NCI-H82 treated with DMSO at 0.1 percent for 48 hours (cell line): ENCODE data around the gene KLHL17.

Source experiments
- DNase-seq: peaks from one replicate; lab custom pipeline; 2025; ENCODE audit not compliant: unreplicated experiment; lab: John Stamatoyannopoulos, UW

Gene KLHL17

DNA sequence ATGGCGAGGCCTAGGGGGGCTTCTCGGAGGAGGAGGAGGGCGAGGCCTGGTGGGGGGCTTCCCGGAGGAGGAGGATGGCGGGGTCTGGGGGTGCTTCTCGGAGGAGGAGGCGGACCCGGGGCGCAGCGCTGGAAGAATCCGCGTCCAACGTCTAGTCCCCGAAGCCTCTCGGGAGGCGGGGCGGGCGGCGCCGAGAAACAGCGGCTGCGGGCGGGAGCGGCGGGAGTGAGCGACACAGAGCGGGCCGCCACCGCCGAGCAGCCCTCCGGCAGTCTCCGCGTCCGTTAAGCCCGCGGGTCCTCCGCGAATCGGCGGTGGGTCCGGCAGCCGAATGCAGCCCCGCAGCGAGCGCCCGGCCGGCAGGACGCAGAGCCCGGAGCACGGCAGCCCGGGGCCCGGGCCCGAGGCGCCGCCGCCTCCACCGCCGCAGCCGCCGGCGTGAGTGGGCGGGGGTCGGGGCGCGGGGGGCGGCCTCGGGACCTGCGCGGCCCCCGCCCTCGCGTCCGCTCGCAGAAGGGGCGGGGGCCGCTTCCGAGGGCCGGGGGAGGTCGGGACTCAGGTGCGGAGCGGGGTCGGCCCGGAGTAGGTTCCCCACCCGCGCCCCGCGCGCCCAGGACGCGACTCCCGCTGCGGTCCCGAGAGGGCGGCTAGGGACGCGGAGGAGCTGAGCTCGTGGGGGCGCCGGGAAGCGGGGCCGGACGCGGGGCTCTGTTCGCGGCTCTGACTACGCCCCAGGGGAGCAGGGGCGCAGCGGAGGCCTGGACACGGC, at the start of gene KLHL17:
Gene KLHL17, plus strand, starts transcription at position 222 of the 769 bp plus-strand sequence. Its CDS starts 110 bp downstream, at position 332.
- DNase-seq: peak; percentile 23

DNA sequence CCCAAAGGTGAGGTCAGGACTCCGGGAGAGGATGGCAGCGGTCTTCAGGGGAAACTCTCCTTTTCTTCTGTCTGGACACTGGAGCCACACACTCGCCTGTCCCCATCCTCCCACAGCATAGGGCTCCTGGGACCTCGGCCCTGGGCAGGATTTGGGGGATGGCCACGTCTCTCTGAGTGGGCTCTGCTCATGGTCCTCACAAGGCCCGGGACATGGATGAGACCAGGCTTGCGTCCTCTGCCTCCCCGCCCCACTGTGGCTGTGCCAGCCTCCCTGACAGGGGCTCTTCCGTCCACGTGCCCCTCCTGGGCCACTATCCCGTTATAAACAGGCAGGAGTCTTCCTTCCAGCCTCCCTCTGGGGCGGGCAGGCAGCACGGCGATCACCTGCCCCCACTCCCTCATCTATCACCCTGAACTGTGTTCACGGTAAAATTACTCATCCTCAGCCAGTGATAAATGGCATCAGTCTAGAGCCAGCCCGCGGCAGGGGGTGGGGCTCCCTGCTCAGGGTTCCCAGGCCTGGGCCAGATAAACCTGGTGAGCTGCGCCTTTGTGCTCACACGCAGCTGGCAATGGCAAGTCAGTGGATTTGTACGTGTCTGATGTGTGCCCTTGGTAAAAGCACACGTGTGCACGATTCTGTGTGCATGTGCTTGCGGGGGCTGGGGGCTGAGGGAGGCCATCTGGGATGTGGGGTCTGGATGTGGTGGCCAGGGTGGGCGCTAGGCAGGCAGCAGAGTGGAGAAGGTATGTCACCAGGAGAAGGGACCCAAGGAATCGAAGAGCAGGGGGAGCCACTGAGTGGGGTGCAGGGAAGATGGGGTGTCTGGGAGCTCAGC, 49.3 kb upstream of the KLHL17 start:
- DNase-seq: no peak

DNA sequence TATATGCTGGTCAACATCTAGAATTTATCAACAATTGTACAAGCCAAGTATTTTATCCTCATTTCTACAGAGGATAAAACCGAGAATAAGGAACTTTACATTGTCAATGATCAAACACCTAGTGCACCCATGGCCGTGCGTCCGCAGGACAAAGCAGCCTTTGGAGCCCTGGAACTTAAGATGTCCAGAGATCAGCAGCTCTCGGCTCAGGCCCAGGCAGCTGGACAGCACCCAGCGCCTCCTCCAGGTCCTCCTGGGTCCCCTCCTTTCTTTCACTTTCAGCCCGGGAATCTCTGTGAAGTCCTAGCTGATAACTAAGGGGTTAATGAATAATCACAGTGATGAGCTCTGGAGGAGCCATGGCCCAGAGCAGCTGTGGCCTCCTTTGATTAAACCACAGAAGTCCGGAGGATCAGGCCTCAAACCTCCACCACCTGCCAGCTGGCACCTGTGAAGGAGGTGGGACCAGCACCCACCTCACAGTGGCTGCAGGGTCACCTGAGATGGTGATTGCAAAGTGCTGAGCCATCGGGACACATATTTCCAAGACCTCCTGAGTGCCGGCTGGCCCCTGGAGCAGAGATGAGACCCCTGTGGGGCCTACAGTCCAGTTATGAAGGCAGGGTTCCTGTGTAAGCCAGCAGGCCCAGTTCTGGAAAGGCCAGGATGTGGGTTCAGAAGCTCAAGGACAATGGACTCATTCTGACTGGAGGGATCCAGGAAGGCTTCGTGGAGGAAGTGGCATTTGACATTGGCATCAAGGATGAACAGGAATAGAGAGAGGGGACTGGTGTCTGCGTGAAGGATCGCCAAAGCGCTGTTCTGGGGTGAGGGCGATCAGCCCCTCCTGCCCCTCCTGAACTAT, 48.3 kb upstream of the KLHL17 start:
- DNase-seq: no peak

- DNase-seq: no peak
Observed at GRCh38 chr1:912740-913301, 47.6 kb upstream of the KLHL17 start.

DNA sequence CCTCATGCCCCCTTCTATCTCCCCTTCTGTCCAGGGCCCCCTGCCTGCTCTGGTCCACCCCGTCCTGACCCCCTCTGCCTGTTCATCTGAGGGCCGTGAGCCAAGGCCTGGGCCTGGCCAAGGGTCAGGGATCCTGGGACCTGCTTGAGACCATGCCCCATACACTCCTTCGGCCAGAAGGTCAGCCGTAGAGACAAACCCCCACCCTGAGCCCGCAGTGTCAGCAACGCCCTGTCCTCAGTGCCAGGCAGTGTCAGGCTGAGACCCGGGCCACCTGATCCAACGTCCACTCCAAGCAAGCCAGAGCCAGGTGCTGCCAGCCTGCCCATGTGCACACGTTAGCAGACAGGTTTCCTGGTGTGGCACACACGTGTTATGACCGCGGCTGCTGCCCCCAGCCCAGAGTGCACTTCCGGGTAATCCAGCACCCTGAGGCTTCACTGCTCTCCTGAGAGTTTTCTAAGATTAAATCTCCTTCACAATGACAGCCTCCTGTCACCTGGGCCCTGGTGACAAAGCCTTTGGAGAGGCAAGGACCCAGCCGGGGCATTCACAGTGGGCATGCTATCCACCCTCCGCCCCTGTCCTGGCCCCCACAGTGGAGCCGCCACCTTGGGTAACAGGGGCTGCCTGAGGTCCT, 46.8 kb upstream of the KLHL17 start:
- no peak for DNase-seq

DNA sequence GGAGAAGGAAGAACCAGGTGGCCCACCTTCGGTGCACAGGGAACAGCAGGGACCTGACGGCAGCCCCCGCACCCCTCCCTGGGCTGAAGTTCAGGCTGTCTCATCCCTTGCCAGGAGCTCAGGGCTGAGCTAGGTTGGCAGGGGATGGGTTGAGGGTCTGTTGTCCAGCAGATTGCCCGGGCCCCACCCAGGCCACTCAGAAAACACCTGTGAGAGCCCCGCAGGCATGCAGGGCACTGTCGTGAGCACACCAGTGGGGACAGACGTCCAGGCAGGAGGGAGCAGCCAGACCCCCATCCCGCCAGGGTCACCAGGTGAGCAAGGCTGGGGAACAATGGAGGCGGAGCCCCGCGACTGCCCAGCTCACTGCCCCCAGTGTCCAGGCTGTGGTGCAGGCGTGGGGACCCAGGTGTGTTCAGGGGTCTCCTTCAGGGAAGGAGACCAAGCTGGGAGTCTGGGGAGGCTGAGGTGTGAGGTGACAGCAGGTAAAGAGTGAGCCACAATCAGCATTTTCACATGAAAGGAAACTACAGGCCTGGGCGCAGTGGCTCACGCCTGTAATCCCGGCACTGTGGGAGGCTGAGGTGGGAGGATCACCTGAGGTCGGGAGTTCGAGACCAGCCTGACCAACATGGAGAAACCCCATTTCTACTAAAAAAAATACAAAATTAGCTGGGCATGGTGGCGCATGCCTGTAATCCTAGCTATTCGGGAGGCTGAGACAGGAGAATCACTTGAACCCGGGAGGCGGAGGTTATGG, 46.1 kb upstream of the KLHL17 start:
- no peak for DNase-seq

- DNase-seq: no peak
Observed at GRCh38 chr1:914891-915280, 45.5 kb upstream of the KLHL17 start.

- DNase-seq: no peak
Observed at GRCh38 chr1:915295-916172, 44.9 kb upstream of the KLHL17 start.

- no peak for DNase-seq
Observed at GRCh38 chr1:916173-917075, 44.0 kb upstream of the KLHL17 start.

GRCh38 chr1:917076-917459, 43.3 kb upstream of the KLHL17 start:
- no peak for DNase-seq

DNA sequence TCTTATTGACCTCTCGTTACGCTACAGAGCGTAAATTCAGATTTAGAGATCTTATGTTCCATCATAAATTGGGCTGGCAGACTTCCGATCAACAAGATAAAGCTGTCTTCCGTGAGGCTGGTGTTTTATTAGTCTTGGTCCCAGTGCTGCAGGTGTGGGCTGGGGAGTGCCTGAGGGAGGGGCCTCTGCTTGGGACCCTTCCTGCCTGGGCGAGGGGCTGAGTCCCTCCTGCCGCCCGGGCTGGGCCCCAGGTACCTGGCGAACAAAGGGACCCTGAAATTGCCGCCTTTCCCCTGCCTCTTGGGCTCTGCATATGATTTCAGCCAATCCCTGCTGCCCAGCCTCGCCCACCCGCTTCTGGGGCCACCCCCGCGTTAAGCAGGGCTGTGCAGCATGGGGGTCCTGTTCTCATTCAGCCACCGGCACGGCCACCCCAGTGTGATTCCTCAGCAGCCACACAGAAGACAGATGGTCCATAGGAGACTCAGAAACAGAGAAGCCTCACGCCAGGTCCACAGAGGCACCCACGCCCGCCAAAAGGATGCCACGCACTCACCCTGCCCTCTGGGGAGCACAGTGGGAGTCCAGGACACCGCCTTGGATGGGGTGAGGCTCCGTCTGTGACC, 42.8 kb upstream of the KLHL17 start:
- no peak for DNase-seq

DNA sequence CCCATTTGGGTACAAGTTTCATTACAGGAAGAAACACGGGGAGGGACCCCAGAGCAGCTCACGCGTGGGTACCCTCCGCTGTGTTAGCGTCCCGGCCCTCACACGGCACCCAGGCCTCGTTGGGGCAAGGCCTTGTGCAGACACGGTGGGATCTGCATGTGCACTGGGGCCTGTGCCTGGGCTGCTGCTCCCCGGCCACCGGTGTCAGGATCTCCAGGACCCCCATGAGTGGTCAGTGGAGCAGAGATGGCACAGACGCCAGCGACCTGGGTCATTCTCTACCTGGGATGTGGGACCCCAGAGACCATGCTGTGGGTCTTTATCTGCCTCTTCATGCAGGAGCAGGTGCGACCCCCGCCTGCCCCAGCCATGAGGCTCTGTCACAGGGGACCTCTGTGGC, 42.0 kb upstream of the KLHL17 start:
- DNase-seq: no peak

DNA sequence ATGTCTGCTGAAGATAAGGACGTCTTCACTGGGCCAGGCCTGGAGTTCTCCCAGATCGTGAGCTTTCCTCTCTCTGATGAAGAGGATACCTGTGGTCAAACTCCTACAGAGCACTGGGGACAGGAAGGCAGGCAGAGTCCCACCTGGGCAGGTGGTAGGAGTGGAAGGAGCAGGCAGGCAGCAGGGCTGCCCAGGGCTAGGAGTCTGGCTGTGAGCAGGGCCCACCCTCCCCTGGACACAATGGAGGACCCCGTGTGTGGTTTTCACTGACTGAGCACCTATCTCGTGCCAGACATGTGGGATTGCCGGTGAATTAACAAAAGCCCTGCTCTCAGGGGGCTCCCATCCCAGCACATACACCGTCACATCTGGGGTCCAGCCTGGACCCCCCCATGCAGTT, 41.5 kb upstream of the KLHL17 start:
- no peak for DNase-seq

DNA sequence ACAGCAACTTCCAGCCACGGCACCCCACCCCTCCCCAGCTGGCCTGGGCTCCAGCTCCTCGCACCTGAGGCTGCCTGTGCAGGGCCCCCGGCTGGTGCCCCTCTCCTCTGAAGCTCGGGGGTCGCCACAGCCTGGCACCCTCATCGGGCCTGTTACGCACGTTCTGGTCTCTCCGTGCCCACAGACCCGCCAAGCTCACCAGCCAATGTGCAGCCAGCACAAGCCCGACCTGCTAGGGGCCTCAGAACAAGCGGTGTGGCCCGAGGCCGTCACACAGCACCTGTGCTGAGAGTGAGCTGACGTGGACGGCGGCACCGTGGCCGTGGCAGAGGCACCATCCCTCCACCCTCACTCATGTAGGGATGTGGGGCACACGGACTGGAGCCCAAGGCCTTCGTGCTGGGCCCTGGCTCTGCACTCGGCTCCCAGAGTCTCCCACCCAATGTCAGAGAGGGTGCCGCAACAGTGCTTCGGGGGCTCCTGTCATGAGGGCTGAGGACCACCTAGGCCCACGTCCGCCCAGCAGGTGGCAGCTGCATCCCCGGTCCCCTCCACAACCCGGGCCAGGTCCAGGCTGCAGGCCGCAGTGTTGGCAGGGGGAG, 41.0 kb upstream of the KLHL17 start:
- no peak for DNase-seq

DNA sequence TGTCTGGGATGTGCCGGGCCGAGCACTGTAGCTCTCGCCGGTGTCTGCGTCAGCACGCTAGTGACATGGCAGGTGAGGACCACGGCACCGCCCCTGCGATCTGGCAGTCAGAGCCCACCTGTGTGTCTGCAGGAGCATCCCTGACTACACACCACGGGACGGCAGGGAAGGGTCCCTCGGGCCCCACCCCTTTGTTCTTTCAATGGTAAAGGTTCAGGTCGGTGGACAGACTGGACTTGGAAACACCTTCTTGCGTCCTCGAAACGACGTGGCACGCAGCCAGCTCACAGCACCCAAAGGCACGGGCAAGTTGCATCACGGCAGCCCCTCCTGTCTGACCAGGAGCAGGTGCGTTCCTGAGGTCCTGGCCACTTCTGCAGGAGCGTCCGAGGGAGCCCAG, 40.4 kb upstream of the KLHL17 start:
- no peak for DNase-seq

DNA sequence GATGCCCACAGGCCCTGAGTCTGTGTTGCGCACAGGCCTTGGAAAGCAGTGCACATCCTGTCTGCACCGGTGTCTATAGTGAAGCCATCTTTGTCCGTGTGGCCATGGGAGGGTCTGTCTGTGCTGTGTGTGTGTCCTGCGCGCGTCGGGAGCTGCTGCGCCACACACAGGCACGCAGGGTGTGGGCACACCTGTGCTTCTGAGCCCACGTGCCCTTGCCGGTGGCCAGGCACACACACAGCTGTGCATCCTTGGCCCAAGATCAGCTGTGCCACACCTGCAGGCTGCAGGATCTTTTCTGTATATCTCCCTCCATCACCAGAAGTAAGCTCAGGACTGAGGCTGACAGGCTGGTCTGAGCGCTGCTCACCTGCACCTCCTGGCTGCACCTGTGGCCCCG, 39.9 kb upstream of the KLHL17 start:
- no peak for DNase-seq
